ENCODE measurements around the gene KASH5. TPM values are rescaled to one million over a fixed set of nuclear protein-coding genes. Genes with fewer than 3 reads are reported as not detected.

Gene KASH5
- total and polyA plus RNA-seq, 2 of the 13 experiments (the other 11 are each of a cell fraction or from before 2014, with no cell fraction given) = not detected

DNA sequence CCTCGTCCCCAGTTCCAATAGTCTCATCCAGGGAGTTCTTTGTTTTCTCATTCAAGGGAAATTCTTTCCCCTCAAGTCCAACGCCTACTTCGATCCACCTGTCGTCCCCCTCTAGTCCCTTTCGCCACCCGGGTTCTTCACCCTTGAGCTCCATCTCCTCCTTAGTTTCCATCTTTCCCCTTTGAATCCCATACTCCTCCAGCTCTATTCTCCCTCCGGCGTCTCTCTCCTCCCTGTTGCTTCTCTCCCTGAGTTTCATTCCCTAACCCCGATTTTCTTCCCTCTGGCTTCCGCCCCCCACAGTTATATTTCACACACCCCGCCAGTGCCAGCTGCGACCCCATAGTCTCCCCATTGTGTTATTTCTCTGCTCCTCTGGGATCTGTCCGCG, 53.9 kb downstream of the KASH5 start:
- intact Hi-C loops (cut with micrococcal nuclease; ENCODE audit: unreplicated experiment) (no loop called here), in situ Hi-C loops (cut with HindIII; ENCODE audit: extremely low pct_ligation_motif_present, low pct_unique_long_range_greater_than_20kb) (no loop called here)
- Histone ChIP-seq H3K36me3 (replicated peaks in 1 of 2; ENCODE audit: control insufficient read depth in 1 of 2, insufficient read depth in 2 of 2, low read length in 2 of 2) (peaks cover 0 to 6% of the 10 kb centered on the region in 2 experiments; a peak in 3 of 5 replicates), H4K20me1 (ENCODE audit: insufficient read depth, low read length) (peaks cover 5% of the 10 kb centered on the region; the same call in 1 of the 2 replicates), H3K4me2 (ENCODE audit: low read depth, low read length) (peak overlapping the region; percentile 75), H3K9ac (ENCODE audit: insufficient read depth, low read depth, low read length) (no peak overlapping the region), H3K79me2 (ENCODE audit: insufficient read depth, low read length) (no peaks in the 10 kb centered on the region), H3K27ac (ENCODE audit: extremely low read length, insufficient read depth, low read length) (no peak overlapping the region), H3K4me3 (replicated peaks in 1 of 3; ENCODE audit: insufficient read depth in 1 of 3, low read depth in 2 of 3, low read length in 3 of 3) (peak overlapping the region in 2 of 3 experiments; percentile 26 to 76; a peak in 2 of 6 replicates), H2AFZ (ENCODE audit: low read length) (no peak overlapping the region), H3K27me3 (ENCODE audit: control insufficient read depth in 1 of 2, insufficient read depth in 2 of 2, low read length in 2 of 2) (peaks cover 7 to 52% of the 10 kb centered on the region in 2 experiments; a peak in 4 of 5 replicates), H3K9me3 (ENCODE audit: low read length) (no peaks in the 10 kb centered on the region), H3K4me1 (ENCODE audit: insufficient read depth, low read length) (peaks cover 24% of the 10 kb centered on the region)
- DNase-seq (ENCODE audit: low spot score) (no peak), FAIRE-seq (no peak), ATAC-seq (no peak)
- CTCF ChIA-PET (ENCODE audit: low intra/inter-chr PET ratio, low total read pairs) = interaction anchor here (2.3 kb wide), 1 partner anchor 50 kb away, joined by 45 read pairs; no protein-coding TSS in a partner anchor
- POLR2A ChIA-PET = interaction anchor here (1.0 to 2.1 kb wide), 4 partner anchors 10 to 81 kb away, joined by 3 to 21 read pairs (median 11); partner anchors contain the start of genes ALDH16A1 and PIH1D1
- TF ChIP-seq, protein P1, sequence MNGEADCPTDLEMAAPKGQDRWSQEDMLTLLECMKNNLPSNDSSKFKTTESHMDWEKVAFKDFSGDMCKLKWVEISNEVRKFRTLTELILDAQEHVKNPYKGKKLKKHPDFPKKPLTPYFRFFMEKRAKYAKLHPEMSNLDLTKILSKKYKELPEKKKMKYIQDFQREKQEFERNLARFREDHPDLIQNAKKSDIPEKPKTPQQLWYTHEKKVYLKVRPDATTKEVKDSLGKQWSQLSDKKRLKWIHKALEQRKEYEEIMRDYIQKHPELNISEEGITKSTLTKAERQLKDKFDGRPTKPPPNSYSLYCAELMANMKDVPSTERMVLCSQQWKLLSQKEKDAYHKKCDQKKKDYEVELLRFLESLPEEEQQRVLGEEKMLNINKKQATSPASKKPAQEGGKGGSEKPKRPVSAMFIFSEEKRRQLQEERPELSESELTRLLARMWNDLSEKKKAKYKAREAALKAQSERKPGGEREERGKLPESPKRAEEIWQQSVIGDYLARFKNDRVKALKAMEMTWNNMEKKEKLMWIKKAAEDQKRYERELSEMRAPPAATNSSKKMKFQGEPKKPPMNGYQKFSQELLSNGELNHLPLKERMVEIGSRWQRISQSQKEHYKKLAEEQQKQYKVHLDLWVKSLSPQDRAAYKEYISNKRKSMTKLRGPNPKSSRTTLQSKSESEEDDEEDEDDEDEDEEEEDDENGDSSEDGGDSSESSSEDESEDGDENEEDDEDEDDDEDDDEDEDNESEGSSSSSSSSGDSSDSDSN (CRISPR knock-in tag; IDR thresholded peaks at IDR 0.05) = no peak
- TF ChIP-seq HNRNPK (IDR thresholded peaks at IDR 0.05; ENCODE audit: low read depth, low read length, poor library complexity, severe bottlenecking) = peak; percentile 29
- TF ChIP-seq MXI1 (IDR thresholded peaks at IDR 0.05; ENCODE audit: borderline replicate concordance, low read depth, low read length) = no peak
- TF ChIP-seq, protein P2, sequence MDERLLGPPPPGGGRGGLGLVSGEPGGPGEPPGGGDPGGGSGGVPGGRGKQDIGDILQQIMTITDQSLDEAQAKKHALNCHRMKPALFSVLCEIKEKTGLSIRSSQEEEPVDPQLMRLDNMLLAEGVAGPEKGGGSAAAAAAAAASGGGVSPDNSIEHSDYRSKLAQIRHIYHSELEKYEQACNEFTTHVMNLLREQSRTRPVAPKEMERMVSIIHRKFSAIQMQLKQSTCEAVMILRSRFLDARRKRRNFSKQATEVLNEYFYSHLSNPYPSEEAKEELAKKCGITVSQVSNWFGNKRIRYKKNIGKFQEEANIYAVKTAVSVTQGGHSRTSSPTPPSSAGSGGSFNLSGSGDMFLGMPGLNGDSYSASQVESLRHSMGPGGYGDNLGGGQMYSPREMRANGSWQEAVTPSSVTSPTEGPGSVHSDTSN (CRISPR knock-in tag; IDR thresholded peaks at IDR 0.05) = no peak
- 37% methylated on average over 14 of the region's 14 CpGs for WGBS (ENCODE audit: low lambda C conversion rate)
- BruUV-seq (replicated peaks) = no TSS peak

Data from HepG2 (cell line).